ENCODE measurements around the gene AUTS2.

The AUTS2 gene

DNA sequence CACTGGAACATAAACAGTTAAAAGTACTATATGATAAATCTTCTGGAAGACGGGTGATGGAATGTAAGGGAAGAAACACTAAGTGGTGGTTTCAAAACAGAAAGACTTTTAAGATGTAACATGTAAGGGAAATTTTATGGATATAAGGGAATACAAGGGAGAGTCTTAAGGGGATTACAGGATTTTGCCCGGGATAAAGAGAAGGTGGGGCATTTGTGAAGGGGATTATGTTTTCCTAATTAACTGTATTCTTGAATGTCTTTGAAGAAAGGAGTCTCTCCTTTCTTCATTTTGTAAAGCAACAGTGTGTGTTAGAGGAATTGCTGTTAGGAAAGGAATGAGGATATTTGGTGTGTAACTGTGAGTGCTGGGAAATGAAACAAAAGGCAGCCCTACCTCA is 745.2 kb downstream of the AUTS2 start:
- no peaks in the 10 kb centered on the region for H3K9me3 ChIP-seq (ENCODE audit: insufficient read depth, low read depth, low read length)
- no peaks in the 10 kb centered on the region for H3K36me3 ChIP-seq (ENCODE audit: insufficient read depth, low read length)
- no peak overlapping the region for H3K4me3 ChIP-seq (ENCODE audit: low read length, poor library complexity, severe bottlenecking)
- H3K79me2 ChIP-seq (ENCODE audit: insufficient read depth, low read length): no peaks in the 10 kb centered on the region
- H2AFZ ChIP-seq (ENCODE audit: low read length): no peak overlapping the region
- no peaks in the 10 kb centered on the region for H3F3A ChIP-seq (ENCODE audit: low read depth)
- H3K27me3 ChIP-seq (ENCODE audit: insufficient read depth, low read length, poor library complexity, severe bottlenecking): no peaks in the 10 kb centered on the region
- no peak overlapping the region for H3K4me2 ChIP-seq (ENCODE audit: low read depth, low read length, poor library complexity, severe bottlenecking)
- TF ChIP-seq, protein P1, sequence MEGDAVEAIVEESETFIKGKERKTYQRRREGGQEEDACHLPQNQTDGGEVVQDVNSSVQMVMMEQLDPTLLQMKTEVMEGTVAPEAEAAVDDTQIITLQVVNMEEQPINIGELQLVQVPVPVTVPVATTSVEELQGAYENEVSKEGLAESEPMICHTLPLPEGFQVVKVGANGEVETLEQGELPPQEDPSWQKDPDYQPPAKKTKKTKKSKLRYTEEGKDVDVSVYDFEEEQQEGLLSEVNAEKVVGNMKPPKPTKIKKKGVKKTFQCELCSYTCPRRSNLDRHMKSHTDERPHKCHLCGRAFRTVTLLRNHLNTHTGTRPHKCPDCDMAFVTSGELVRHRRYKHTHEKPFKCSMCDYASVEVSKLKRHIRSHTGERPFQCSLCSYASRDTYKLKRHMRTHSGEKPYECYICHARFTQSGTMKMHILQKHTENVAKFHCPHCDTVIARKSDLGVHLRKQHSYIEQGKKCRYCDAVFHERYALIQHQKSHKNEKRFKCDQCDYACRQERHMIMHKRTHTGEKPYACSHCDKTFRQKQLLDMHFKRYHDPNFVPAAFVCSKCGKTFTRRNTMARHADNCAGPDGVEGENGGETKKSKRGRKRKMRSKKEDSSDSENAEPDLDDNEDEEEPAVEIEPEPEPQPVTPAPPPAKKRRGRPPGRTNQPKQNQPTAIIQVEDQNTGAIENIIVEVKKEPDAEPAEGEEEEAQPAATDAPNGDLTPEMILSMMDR (conservative IDR thresholded peaks at IDR 0.05; ENCODE audit: low read length): no peak
- H3K9ac ChIP-seq (ENCODE audit: low read depth, low read length, poor library complexity, severe bottlenecking): no peak overlapping the region
- no peaks in the 10 kb centered on the region for H3K4me1 ChIP-seq (ENCODE audit: insufficient read depth, low read length, poor library complexity, severe bottlenecking)
- no peaks in the 10 kb centered on the region for H3K9me2 ChIP-seq (replicated peaks; ENCODE audit: low read depth, low read length)
- no peaks in the 10 kb centered on the region for H4K20me1 ChIP-seq (ENCODE audit: insufficient read depth, low read length, poor library complexity, severe bottlenecking)

DNA sequence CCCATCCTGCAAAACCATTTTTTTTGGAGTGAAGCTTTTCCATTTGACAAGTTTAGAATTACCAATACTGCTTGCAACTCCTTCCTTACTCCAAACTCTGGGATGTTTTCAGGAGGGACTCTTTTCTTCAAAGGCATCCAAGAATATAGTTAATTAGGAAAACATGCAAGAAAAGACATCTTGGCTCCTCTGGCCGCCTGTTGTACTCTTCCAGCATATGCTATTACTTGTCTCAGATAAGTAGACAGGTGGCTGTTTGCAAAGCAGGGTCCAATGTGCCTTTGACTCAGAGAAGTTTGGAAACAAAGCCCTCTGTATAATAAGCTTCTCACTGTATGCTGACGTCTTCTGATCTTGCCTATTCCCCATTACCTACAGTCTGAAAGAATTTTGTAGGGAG is 746.5 kb downstream of the AUTS2 start:
- no peak overlapping the region for H3K4me2 ChIP-seq (ENCODE audit: low read depth, low read length, poor library complexity, severe bottlenecking)
- no peaks in the 10 kb centered on the region for H3K4me1 ChIP-seq (ENCODE audit: insufficient read depth, low read length, poor library complexity, severe bottlenecking)
- no peak overlapping the region for H2AFZ ChIP-seq (ENCODE audit: low read length)
- H4K20me1 ChIP-seq (ENCODE audit: insufficient read depth, low read length, poor library complexity, severe bottlenecking): no peaks in the 10 kb centered on the region
- TF ChIP-seq, protein P1 (conservative IDR thresholded peaks at IDR 0.05; ENCODE audit: low read length): no peak
- no peak for TF ChIP-seq EZH2phosphoT487 (IDR thresholded peaks at IDR 0.05; ENCODE audit: borderline replicate concordance)
- H3K27me3 ChIP-seq (ENCODE audit: insufficient read depth, low read length, poor library complexity, severe bottlenecking): no peaks in the 10 kb centered on the region
- H3K9me3 ChIP-seq (ENCODE audit: insufficient read depth, low read depth, low read length): no peaks in the 10 kb centered on the region
- H3K9ac ChIP-seq (ENCODE audit: low read depth, low read length, poor library complexity, severe bottlenecking): no peak overlapping the region
- H3K79me2 ChIP-seq (ENCODE audit: insufficient read depth, low read length): no peaks in the 10 kb centered on the region
- H3F3A ChIP-seq (ENCODE audit: low read depth): no peaks in the 10 kb centered on the region
- no peaks in the 10 kb centered on the region for H3K9me2 ChIP-seq (replicated peaks; ENCODE audit: low read depth, low read length)
- H3K4me3 ChIP-seq (ENCODE audit: low read length, poor library complexity, severe bottlenecking): no peak overlapping the region
- no peaks in the 10 kb centered on the region for H3K36me3 ChIP-seq (ENCODE audit: insufficient read depth, low read length)

- Histone ChIP-seq H2AFZ (ENCODE audit: low read length) (no peak overlapping the region), H3K27me3 (ENCODE audit: insufficient read depth, low read length, poor library complexity, severe bottlenecking) (no peaks in the 10 kb centered on the region), H3K36me3 (ENCODE audit: insufficient read depth, low read length) (no peaks in the 10 kb centered on the region), H3K9ac (ENCODE audit: low read depth, low read length, poor library complexity, severe bottlenecking) (no peak overlapping the region), H3K4me2 (ENCODE audit: low read depth, low read length, poor library complexity, severe bottlenecking) (no peak overlapping the region), H3K4me1 (ENCODE audit: insufficient read depth, low read length, poor library complexity, severe bottlenecking) (no peaks in the 10 kb centered on the region), H4K20me1 (ENCODE audit: insufficient read depth, low read length, poor library complexity, severe bottlenecking) (no peaks in the 10 kb centered on the region), H3F3A (ENCODE audit: low read depth) (no peaks in the 10 kb centered on the region), H3K4me3 (ENCODE audit: low read length, poor library complexity, severe bottlenecking) (no peak overlapping the region), H3K9me2 (replicated peaks; ENCODE audit: low read depth, low read length) (no peaks in the 10 kb centered on the region), H3K9me3 (ENCODE audit: insufficient read depth, low read depth, low read length) (no peaks in the 10 kb centered on the region), H3K79me2 (ENCODE audit: insufficient read depth, low read length) (no peaks in the 10 kb centered on the region)
- TF ChIP-seq EZH2phosphoT487 (IDR thresholded peaks at IDR 0.05; ENCODE audit: borderline replicate concordance): no peak
- TF ChIP-seq, protein P1 (conservative IDR thresholded peaks at IDR 0.05; ENCODE audit: low read length): no peak
These were observed 748.7 kb downstream of the AUTS2 start for GRCh38 chr7:70346844-70347462.
